ENCODE measurements around the gene TRIM41.

GRCh38 chr5:181233801-181234454 is 10.8 kb downstream of the TRIM41 start:
- TF ChIP-seq CTCF (optimal IDR thresholded peaks at IDR 0.05 in 1 of 3, IDR thresholded peaks at IDR 0.05 in 1 of 3, conservative IDR thresholded peaks at IDR 0.05 in 1 of 3; ENCODE audit: extremely low read depth in 1 of 3, insufficient read depth in 2 of 3, low read length in 3 of 3) (no peak), EZH2 (IDR thresholded peaks at IDR 0.05; ENCODE audit: low read length) (no peak)

All from keratinocyte (primary cell).